ENCODE data around the gene TAB2. TPM values are rescaled to one million over a fixed set of nuclear protein-coding genes. Genes with fewer than 3 reads are reported as not detected.

TAB2 gene
- total and polyA plus RNA-seq, 2 experiments from 2014 or later, result 19.8 to 59.2 TPM

- H3K27me3 ChIP-seq (ENCODE audit: insufficient read depth), result peaks cover 3% of the 10 kb centered on the region; the same call in 1 of the 2 replicates
- H3K4me3 ChIP-seq, result no peak overlapping the region
- TF ChIP-seq ZNF462 (CRISPR knock-in tag; IDR thresholded peaks at IDR 0.05), result no peak
- no peak for TF ChIP-seq JUNB (IDR thresholded peaks at IDR 0.05; ENCODE audit: unreplicated experiment)
- TF ChIP-seq CTCF (conservative IDR thresholded peaks at IDR 0.05; ENCODE audit: low read depth in 2 of 2), result no peak
- no peak for TF ChIP-seq ETS1 (IDR thresholded peaks at IDR 0.05)
- TF ChIP-seq EZH2phosphoT487 (IDR thresholded peaks at IDR 0.05; ENCODE audit: unreplicated experiment), result no peak
- TF ChIP-seq STAT1 (IDR thresholded peaks at IDR 0.05; ENCODE audit: unreplicated experiment), result no peak
- no peak for TF ChIP-seq ZNF331 (CRISPR knock-in tag; IDR thresholded peaks at IDR 0.05; ENCODE audit: low read depth)
- TF ChIP-seq POLR2AphosphoS5 (IDR thresholded peaks at IDR 0.05; ENCODE audit: low read depth), result no peak
- no peak for TF ChIP-seq CREB1 (CRISPR knock-in tag; IDR thresholded peaks at IDR 0.05; ENCODE audit: low read depth)
- TF ChIP-seq ZNF114 (CRISPR knock-in tag; IDR thresholded peaks at IDR 0.05), result no peak
- no peak for TF ChIP-seq NANOG (IDR thresholded peaks at IDR 0.05; ENCODE audit: borderline replicate concordance)
- TF ChIP-seq EZH2 (IDR thresholded peaks at IDR 0.05; ENCODE audit: low read depth, unreplicated experiment), result no peak
- TF ChIP-seq REST (IDR thresholded peaks at IDR 0.05; ENCODE audit: unreplicated experiment), result no peak
- H3K79me2 ChIP-seq (replicated peaks; ENCODE audit: insufficient read depth), result no peaks in the 10 kb centered on the region
- H3K4me1 ChIP-seq (ENCODE audit: insufficient read depth), result no peaks in the 10 kb centered on the region
- H3K27me3 Mint-ChIP-seq (ENCODE audit: insufficient read depth, low read depth, poor library complexity), result peaks cover 2% of the 10 kb centered on the region
- DNase-seq (ENCODE audit: low spot score), result no peak
- H2AFZ ChIP-seq, result no peak overlapping the region
- no peaks in the 10 kb centered on the region for H3K36me3 Mint-ChIP-seq (ENCODE audit: low read depth)
- H3K4me3 Mint-ChIP-seq, result no peak overlapping the region
- no peaks in the 10 kb centered on the region for H3K9me3 Mint-ChIP-seq
- H3K27ac Mint-ChIP-seq, result no peak overlapping the region
- H4K20me1 ChIP-seq (replicated peaks; ENCODE audit: insufficient read depth), result no peaks in the 10 kb centered on the region
- no peaks in the 10 kb centered on the region for H3K9me2 ChIP-seq (ENCODE audit: insufficient read depth)
- no peaks in the 10 kb centered on the region for H3F3A ChIP-seq (replicated peaks; ENCODE audit: low read depth)
- no peaks in the 10 kb centered on the region for H3K36me3 ChIP-seq (ENCODE audit: insufficient read depth)
- no peak for ATAC-seq
- H3K4me2 ChIP-seq, result no peak overlapping the region
- H3K27ac ChIP-seq (ENCODE audit: low read depth), result no peak overlapping the region
- no peaks in the 10 kb centered on the region for H3K4me1 Mint-ChIP-seq
Observed at GRCh38 chr6:149458806-149459205, 141.3 kb downstream of the TAB2 start.
